HG03045 (cell line): ENCODE measurements around the gene ARID5B.

Experiments
- ATAC-seq: cut with Tn5 transposase; IDR thresholded peaks from one replicate; pipeline ENCODE4 v1.9.1; 2021; ENCODE audit warnings: mild to moderate bottlenecking, moderate library complexity; ENCODE audit not compliant: unreplicated experiment

The ARID5B gene

DNA sequence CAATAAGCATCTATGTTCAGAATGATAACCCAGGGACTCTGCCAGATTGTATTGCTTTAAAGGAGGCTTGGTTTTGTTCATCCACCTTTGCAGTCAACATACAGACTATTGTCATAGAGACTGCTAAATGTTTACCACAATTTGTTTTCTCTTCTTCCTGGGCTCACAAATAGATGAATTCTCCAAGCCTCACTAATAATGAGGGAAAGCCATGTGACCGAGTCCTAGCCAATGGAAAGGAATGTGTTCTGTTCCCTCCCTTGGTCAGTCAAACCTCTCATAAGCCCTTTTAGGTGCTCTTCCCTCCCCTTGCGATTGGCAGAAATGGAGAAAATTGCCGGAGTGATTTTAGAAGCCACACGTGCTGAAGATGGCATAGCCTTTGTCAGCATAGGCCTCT, 230.2 kb downstream of the ARID5B start:
- ATAC-seq = no peak

DNA sequence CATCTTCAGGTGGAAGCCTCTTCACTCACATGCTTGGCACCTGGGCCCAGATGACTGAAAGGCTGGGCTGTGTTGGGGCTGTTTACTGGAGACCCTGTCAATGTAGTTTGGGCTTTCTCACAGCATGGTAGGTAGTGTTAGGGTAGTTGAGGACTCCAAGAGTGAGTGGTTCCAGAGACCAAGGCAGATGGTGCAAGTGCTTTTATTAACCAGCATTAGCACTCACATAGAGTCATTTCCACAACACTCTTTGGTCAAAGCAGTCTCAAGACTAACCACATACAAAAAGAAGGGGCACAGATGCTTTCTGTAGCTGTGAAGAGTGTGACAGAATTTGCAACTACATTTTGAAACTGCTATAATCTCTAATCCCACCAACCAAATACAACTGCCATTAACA, 232.1 kb downstream of the ARID5B start:
- peak; percentile 95 for ATAC-seq

DNA sequence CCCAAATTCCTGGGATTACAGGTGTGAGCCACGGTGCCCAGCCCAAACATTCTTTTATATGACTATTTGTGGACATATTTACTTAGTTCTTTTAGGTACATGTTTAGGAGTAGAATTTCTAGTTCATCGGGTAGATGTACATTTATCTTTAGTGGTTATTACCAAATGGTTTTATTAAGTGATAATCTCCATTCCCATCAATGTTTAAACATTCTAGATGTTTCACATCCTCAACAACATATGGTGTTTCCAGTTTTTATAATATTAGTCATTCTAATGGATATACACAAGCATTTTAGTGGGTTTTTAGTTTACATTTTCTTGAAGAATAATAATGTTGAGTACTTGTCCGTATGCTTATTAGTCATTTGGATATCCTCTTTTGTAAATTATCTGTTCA, 235.4 kb downstream of the ARID5B start:
- ATAC-seq = no peak
